K562 (cell line): ENCODE measurements around the gene CDC20. TPM values are rescaled to one million over a fixed set of nuclear protein-coding genes. Genes with fewer than 3 reads are reported as not detected.

Experiments
- ATAC-seq: fragments of 200-7000 bp; cut with Tn5 transposase; 3 replicates; pipeline ENCODE4 v1.9.1; 2020; ENCODE audit warnings: moderate library complexity
- BruUV-seq: library from RNA; stranded (reverse); fragments of 400-500 nt; replicated peaks from 2 replicates; lab custom pipeline; 2021; lab: Mats Ljungman, UMichigan
- CTCF ChIA-PET: fragments of 300-600 bp; formaldehyde crosslinking; extraction: SDS; loops from one replicate; lab custom pipeline; 2021; ENCODE audit warnings: low intra/inter-chr PET ratio; lab: Yijun Ruan, JAX
- POLR2A ChIA-PET: fragments of 300-600, 350-650 bp; sonication (Branson Sonifier 250); formaldehyde crosslinking; extraction: SDS; loops from one replicate; lab custom pipeline; 2021; ENCODE audit warnings: antibody characterized with exemption, inconsistent platforms; lab: Yijun Ruan, JAX
- DNase-seq, 4 experiments: peaks; one replicate each; pipeline versions ENCODE4 v3.0.0 to v3.0.0-alpha.2; 2011 to 2018; ENCODE audit warnings: low spot score in 3 of 4, mixed read lengths in 3 of 4; ENCODE audit errors: extremely low read depth in 1 of 4
- FAIRE-seq: peaks from 2 replicates; lab custom pipeline; 2011; peaks lifted over from hg19 to GRCh38; lab: Jason Lieb, UNC
- H2AFZ ChIP-seq: 2 replicates; pipeline ENCODE4 v1.6.0; 2011; ENCODE audit warnings: low read depth, low read length, control low read depth, inconsistent platforms
- H3K27ac ChIP-seq: fragments of 200-600 bp; 3 replicates; pipeline ENCODE4 v1.8.0; 2011; ENCODE audit warnings: low read depth, mild to moderate bottlenecking, control low read depth, inconsistent platforms, low read length, moderate library complexity, mixed read lengths; ENCODE audit errors: extremely low read depth
- H3K27me3 ChIP-seq, 2 experiments: fragments of 300-600 bp in 1 of 2; 2 replicates in 1 of 2; 3 replicates in 1 of 2; pipeline versions ENCODE4 v1.6.0 to v1.8.0; 2011; ENCODE audit warnings: inconsistent platforms in 2 of 2, low read length in 2 of 2, mild to moderate bottlenecking in 1 of 2, mixed read lengths in 1 of 2, moderate library complexity in 1 of 2; ENCODE audit not compliant: control insufficient read depth in 2 of 2, insufficient read depth in 2 of 2
- H3K36me3 ChIP-seq: fragments of 300-600 bp; 3 replicates; pipeline ENCODE4 v1.8.0; 2011; ENCODE audit warnings: mild to moderate bottlenecking, low read length, inconsistent platforms; ENCODE audit not compliant: control insufficient read depth, insufficient read depth
- H3K4me1 ChIP-seq, 2 experiments: fragments of 200-600 bp in 1 of 2; replicated peaks in 1 of 2; 2 replicates in 1 of 2; 3 replicates in 1 of 2; pipeline versions ENCODE4 v1.5.1 to v1.8.0; 2011; ENCODE audit warnings: inconsistent platforms in 2 of 2, low read length in 2 of 2, mild to moderate bottlenecking in 1 of 2, mixed read lengths in 1 of 2, moderate library complexity in 1 of 2; ENCODE audit not compliant: control insufficient read depth in 2 of 2, insufficient read depth in 2 of 2
- H3K4me2 ChIP-seq: 2 replicates; pipeline ENCODE4 v1.6.1; 2011; ENCODE audit warnings: low read length, control low read depth, inconsistent platforms, mixed read lengths; ENCODE audit not compliant: insufficient read depth
- H3K4me3 ChIP-seq: fragments of 200-600 bp; sonication (generic), shearing (Covaris generic); 2 replicates; pipeline ENCODE4 v1.5.1; 2016; ENCODE audit warnings: control low read depth, inconsistent platforms
- H3K79me2 ChIP-seq: fragments of 200-600 bp; 3 replicates; pipeline ENCODE4 v1.8.0; 2011; ENCODE audit warnings: low read length, inconsistent platforms; ENCODE audit not compliant: control insufficient read depth, insufficient read depth
- H3K9ac ChIP-seq, 2 experiments: 2 replicates each; pipeline versions ENCODE4 v1.6.0 to v1.6.1; 2011; ENCODE audit warnings: low read depth in 2 of 2, low read length in 2 of 2, control low read depth in 1 of 2, inconsistent platforms in 1 of 2, mild to moderate bottlenecking in 1 of 2, mixed read lengths in 1 of 2; ENCODE audit not compliant: insufficient read depth in 1 of 2
- H3K9me1 ChIP-seq: one replicate; pipeline ENCODE4 v1.6.0; 2011; ENCODE audit warnings: inconsistent platforms, mild to moderate bottlenecking, low read length, moderate library complexity; ENCODE audit not compliant: control insufficient read depth, insufficient read depth
- H3K9me3 ChIP-seq: replicated peaks from 2 replicates; pipeline ENCODE4 v1.5.1; 2011; ENCODE audit warnings: low read depth, low read length, inconsistent platforms; ENCODE audit not compliant: control insufficient read depth, insufficient read depth
- H4K20me1 ChIP-seq: replicated peaks from 2 replicates; pipeline ENCODE4 v1.6.1; 2011; ENCODE audit warnings: low read length, inconsistent platforms, mixed read lengths; ENCODE audit not compliant: control insufficient read depth, insufficient read depth
- ARID1B ChIP-seq: fragments of 450-650 bp; IDR thresholded peaks from 2 replicates; pipeline ENCODE4 v1.6.1; 2016; ENCODE audit warnings: antibody characterized with exemption, mild to moderate bottlenecking, inconsistent platforms
- BHLHE40 ChIP-seq: IDR thresholded peaks from 2 replicates; pipeline ENCODE4 v1.6.1; 2011; ENCODE audit warnings: low read length, improper control_type of control experiment
- CBX2 ChIP-seq: fragments of 200-600 bp; sonication (generic); IDR thresholded peaks from one replicate; pipeline ENCODE4 v1.6.1; 2012; ENCODE audit warnings: mild to moderate bottlenecking, low read length, inconsistent platforms; ENCODE audit not compliant: insufficient read depth, poor library complexity, severe bottlenecking
- CBX5 ChIP-seq: IDR thresholded peaks from 2 replicates; pipeline ENCODE4 v1.6.1; 2014; ENCODE audit warnings: low read depth, borderline replicate concordance
- DDX20 ChIP-seq: fragments of 450-650 bp; IDR thresholded peaks from 2 replicates; pipeline ENCODE4 v1.6.1; 2016; ENCODE audit warnings: missing genetic modification characterization, low read depth, mild to moderate bottlenecking, missing compliant biosample characterization, moderate library complexity
- FOS ChIP-seq: IDR thresholded peaks from 3 replicates; pipeline ENCODE4 v1.6.1; 2011; ENCODE audit not compliant: insufficient read length; ENCODE audit errors: extremely low read depth
- FOXJ2 ChIP-seq: fragments of 200-800 bp; sonication (Bioruptor generic); IDR thresholded peaks from 2 replicates; pipeline ENCODE4 v1.6.1; 2016; ENCODE audit warnings: missing genetic modification characterization, missing compliant biosample characterization
- FOXK1 ChIP-seq: sonication (generic); formaldehyde crosslinking; IDR thresholded peaks from 2 replicates; pipeline ENCODE4 v1.8.0; 2022; ENCODE audit warnings: missing genetic modification reagents, mild to moderate bottlenecking, borderline replicate concordance
- HDAC8 ChIP-seq: fragments of 450-650 bp; IDR thresholded peaks from 2 replicates; pipeline ENCODE4 v1.6.1; 2016; ENCODE audit warnings: mild to moderate bottlenecking, missing genetic modification characterization, moderate library complexity, missing compliant biosample characterization
- LCOR ChIP-seq: sonication (generic); formaldehyde crosslinking; IDR thresholded peaks from 2 replicates; pipeline ENCODE4 v1.8.0; 2022; ENCODE audit warnings: mild to moderate bottlenecking, missing genetic modification reagents
- MAFK ChIP-seq: IDR thresholded peaks from 2 replicates; pipeline ENCODE4 v1.6.1; 2011; ENCODE audit warnings: low read length, improper control_type of control experiment
- MTA2 ChIP-seq: fragments of 450-650 bp; IDR thresholded peaks from 2 replicates; pipeline ENCODE4 v1.6.1; 2016; ENCODE audit warnings: low read depth
- NBN ChIP-seq: fragments of 450-650 bp; IDR thresholded peaks from 2 replicates; pipeline ENCODE4 v1.6.1; 2016; ENCODE audit warnings: low read depth, mild to moderate bottlenecking
- NFIX ChIP-seq: fragments of 250-450 bp; sonication (Bioruptor Pico); IDR thresholded peaks from 2 replicates; pipeline ENCODE4 v1.4.0; 2020; ENCODE audit warnings: low read depth, mild to moderate bottlenecking, moderate library complexity
- RBM25 ChIP-seq: fragments of 200-400 bp; formaldehyde crosslinking; IDR thresholded peaks from 2 replicates; pipeline ENCODE4 v1.6.1; 2018; ENCODE audit warnings: low read length, low read depth, moderate library complexity; ENCODE audit not compliant: severe bottlenecking
- TAF15 ChIP-seq: fragments of 200-400 bp; formaldehyde crosslinking; IDR thresholded peaks from 2 replicates; pipeline ENCODE4 v1.6.1; 2017; ENCODE audit warnings: mild to moderate bottlenecking, low read depth, low read length, moderate library complexity
- TBP ChIP-seq: optimal IDR thresholded peaks from 2 replicates; pipeline ENCODE3; 2011; ENCODE audit warnings: low read depth, low read length, improper control_type of control experiment
- WHSC1 ChIP-seq: IDR thresholded peaks from one replicate; pipeline ENCODE4 v1.6.1; 2012; ENCODE audit warnings: low read length, control low read depth, inconsistent platforms
- ZNF212 ChIP-seq: fragments of 450-650 bp; formaldehyde crosslinking; IDR thresholded peaks from 2 replicates; pipeline ENCODE4 v1.4.0; 2020; ENCODE audit warnings: mild to moderate bottlenecking
- ZNF830 ChIP-seq: fragments of 250-450 bp; sonication (Bioruptor Pico); IDR thresholded peaks from 2 replicates; pipeline ENCODE4 v1.5.0; 2021; ENCODE audit warnings: mild to moderate bottlenecking
- WGBS: fragments of 100-300 bp; shearing (Covaris generic); methylation state at CpG from one replicate; pipeline ENCODE4 v1.1.6; 2016; ENCODE audit warnings: low coverage, mixed read lengths; ENCODE audit not compliant: insufficient coverage; ENCODE audit errors: missing lambda C conversion rate; 5-methylcytosine and 5-hydroxymethylcytosine counted together
- in situ Hi-C: fragments of 300-500 bp; cut with MboI; formaldehyde crosslinking; loops from 4 replicates; pipeline ENCODE4 v1.15.0; 2018; ENCODE audit warnings: inconsistent platforms, mixed read lengths
- intact Hi-C: fragments of 100-400 bp; cut with micrococcal nuclease; formaldehyde crosslinking; loops from 2 replicates; pipeline ENCODE4 v1.14.2; 2022
- polyA plus RNA-seq, 8 experiments: library from polyadenylated mRNA; depleted of rRNA in 4 of 8; stranded (reverse) in 5 of 8; unstranded in 3 of 8; fragments of >200 nt; fragmentation: Nextera tagmentation in 2 of 8; fragmentation: Illumina TruSeq in 1 of 8; extraction: Ambion mirVana in 2 of 8; extraction: Trizol in 1 of 8; gene quantifications; 2 replicates each; pipeline versions ENCODE4 v1.2.1 to v1.2.3, GENCODE V29; 2011 to 2014; ENCODE audit warnings: inconsistent platforms in 1 of 8, missing spikeins in 1 of 8
- total RNA-seq, 7 experiments: library from RNA; depleted of rRNA in 6 of 7; stranded (reverse); fragments of >200 nt in 6 of 7; fragmentation: Illumina TruSeq in 2 of 7; extraction: Trizol in 2 of 7; gene quantifications; 2 replicates each; pipeline versions ENCODE4 v1.2.1 to v1.2.3, GENCODE V29; 2011 to 2021; ENCODE audit warnings: low replicate concordance in 1 of 7
- TF ChIP-seq, protein P1 (sequence below): fragments of 450-650 bp; formaldehyde crosslinking; IDR thresholded peaks from 2 replicates; pipeline ENCODE4 v1.4.0; 2020; ENCODE audit warnings: mild to moderate bottlenecking, moderate library complexity
- TF ChIP-seq, protein P2 (sequence below): sonication (generic); formaldehyde crosslinking; IDR thresholded peaks from 2 replicates; pipeline ENCODE4 v1.8.0; 2022; ENCODE audit warnings: mild to moderate bottlenecking, missing genetic modification reagents

CDC20 gene
- total and polyA plus RNA-seq, 9 of the 15 experiments (the other 6 are each of a cell fraction or from before 2014, with no cell fraction given): 45.2 to 224 (median 121) TPM

DNA sequence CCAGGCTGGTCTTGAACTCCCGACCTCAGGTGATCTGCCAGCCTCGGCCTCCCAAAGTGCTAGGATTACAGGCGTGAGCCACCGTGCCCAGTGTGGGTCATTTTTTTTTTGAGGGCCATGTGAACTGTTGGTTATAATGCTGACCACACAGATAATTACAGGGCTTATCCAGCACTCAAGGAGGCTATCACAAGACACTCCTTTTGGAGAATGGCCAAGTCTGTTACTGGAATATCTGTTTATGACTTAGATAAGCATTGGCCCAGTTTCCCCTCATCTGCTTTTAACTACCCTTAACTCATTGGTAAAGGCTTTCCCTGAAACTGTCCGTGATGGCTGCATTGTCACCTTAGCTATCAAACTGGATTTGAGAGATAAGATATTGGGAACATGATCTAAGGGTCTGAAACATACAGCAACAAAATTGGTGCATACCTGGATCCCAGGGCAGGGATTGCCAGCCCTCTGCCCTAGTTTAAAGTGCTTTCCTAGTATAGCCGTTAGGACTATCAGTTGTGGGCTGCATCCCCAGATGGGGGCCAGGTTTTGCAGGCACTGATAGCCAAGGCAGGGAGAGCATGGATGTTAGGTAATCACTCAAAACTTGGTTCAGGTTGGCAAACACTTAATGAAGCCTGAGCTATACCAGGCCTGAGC is 46.6 kb downstream of the CDC20 start:
- peaks cover 11 to 22% of the 10 kb centered on the region in 2 experiments; a peak in 4 of 5 replicates for H3K4me1 ChIP-seq
- CTCF ChIA-PET: no interaction called here
- H4K20me1 ChIP-seq: peaks cover 27% of the 10 kb centered on the region
- H3K9me3 ChIP-seq: no peaks in the 10 kb centered on the region
- in situ Hi-C loops: no loop called here
- WGBS: 18% methylated on average over 6 of the region's 6 CpGs
- peak; percentile 72 for FAIRE-seq
- no peak overlapping the region for H3K4me3 ChIP-seq
- H3K27me3 ChIP-seq: no peaks in the 10 kb centered on the region
- no peaks in the 10 kb centered on the region for H3K9me1 ChIP-seq
- BruUV-seq: no TSS peak
- peak; percentile 67 to 87 (median 70) for DNase-seq
- no peak overlapping the region for H3K9ac ChIP-seq
- intact Hi-C loops: no loop called here
- no peak overlapping the region for H2AFZ ChIP-seq
- H3K36me3 ChIP-seq: peaks cover 41% of the 10 kb centered on the region
- no peak overlapping the region for H3K27ac ChIP-seq
- H3K4me2 ChIP-seq: peak overlapping the region; percentile 43; the same call in 1 of the 2 replicates
- POLR2A ChIA-PET: interaction anchor here (0.6 to 1.1 kb wide), 2 partner anchors 8 to 13 kb away, joined by 3 read pairs; no protein-coding TSS in a partner anchor
- H3K79me2 ChIP-seq: no peaks in the 10 kb centered on the region
- peak; percentile 86 for ATAC-seq
- TF ChIP-seq CBX2 (no peak), ZNF830 (no peak), DDX20 (no peak), ARID1B (peak; percentile 93), RBM25 (no peak), FOXK1 (CRISPR knock-in tag) (no peak), LCOR (CRISPR knock-in tag) (no peak), TBP (no peak), WHSC1 (no peak), CBX5 (no peak), TAF15 (no peak), HDAC8 (no peak), FOXJ2 (tag) (peak; percentile 77; the same call in 1 of the 2 replicates), MTA2 (peak; percentile 83), ZNF212 (CRISPR knock-in tag) (no peak), NFIX (CRISPR knock-in tag) (no peak), FOS (no peak), MAFK (peak; percentile 80), NBN (peak; percentile 72; the same call in 1 of the 2 replicates), BHLHE40 (peak; percentile 62; the same call in 1 of the 2 replicates)
- TF ChIP-seq, protein P1, sequence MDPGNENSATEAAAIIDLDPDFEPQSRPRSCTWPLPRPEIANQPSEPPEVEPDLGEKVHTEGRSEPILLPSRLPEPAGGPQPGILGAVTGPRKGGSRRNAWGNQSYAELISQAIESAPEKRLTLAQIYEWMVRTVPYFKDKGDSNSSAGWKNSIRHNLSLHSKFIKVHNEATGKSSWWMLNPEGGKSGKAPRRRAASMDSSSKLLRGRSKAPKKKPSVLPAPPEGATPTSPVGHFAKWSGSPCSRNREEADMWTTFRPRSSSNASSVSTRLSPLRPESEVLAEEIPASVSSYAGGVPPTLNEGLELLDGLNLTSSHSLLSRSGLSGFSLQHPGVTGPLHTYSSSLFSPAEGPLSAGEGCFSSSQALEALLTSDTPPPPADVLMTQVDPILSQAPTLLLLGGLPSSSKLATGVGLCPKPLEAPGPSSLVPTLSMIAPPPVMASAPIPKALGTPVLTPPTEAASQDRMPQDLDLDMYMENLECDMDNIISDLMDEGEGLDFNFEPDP: no peak
- TF ChIP-seq, protein P2, sequence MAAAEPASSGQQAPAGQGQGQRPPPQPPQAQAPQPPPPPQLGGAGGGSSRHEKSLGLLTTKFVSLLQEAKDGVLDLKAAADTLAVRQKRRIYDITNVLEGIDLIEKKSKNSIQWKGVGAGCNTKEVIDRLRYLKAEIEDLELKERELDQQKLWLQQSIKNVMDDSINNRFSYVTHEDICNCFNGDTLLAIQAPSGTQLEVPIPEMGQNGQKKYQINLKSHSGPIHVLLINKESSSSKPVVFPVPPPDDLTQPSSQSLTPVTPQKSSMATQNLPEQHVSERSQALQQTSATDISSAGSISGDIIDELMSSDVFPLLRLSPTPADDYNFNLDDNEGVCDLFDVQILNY: no peak
